ENCODE measurements around the gene PPP1R9A.

PPP1R9A gene

DNA sequence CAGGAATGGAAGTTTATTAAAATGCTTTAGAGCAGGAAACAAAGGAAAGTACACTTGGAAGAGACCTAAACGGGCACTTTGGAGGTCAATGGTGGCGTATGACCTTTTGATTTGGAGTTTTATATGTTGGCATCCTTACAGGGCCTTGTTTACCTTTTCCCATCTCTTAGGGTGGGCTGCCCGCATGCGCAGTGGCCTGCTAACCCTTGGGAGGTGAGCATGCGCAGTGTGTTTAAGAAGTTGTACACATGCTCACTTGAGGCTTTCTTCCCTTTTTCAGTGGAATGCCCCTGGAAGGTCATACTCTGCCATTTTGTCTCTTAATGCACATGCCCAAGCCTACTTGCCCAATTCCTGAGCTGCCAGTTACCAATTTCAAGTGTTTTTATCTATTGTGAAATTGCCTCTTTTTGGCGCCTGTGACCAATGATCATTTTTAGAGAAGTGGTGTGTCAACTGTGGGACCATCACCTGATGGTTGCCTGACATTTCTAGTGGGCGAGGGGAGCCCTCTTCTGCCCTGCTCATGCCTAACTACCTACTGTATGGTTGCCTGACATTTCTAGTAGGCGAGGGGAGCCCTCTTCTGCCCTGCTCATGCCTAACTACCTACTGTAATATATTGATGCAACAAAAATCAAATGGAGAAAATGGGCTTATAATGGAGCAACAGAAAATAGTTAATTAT is 138.0 kb downstream of the PPP1R9A start:
- DNase-seq (ENCODE audit: low read depth): peak; percentile 21
- no peak overlapping the region for H3K4me3 ChIP-seq (replicated peaks; ENCODE audit: low read depth, low read length)
- TF ChIP-seq, protein P1, sequence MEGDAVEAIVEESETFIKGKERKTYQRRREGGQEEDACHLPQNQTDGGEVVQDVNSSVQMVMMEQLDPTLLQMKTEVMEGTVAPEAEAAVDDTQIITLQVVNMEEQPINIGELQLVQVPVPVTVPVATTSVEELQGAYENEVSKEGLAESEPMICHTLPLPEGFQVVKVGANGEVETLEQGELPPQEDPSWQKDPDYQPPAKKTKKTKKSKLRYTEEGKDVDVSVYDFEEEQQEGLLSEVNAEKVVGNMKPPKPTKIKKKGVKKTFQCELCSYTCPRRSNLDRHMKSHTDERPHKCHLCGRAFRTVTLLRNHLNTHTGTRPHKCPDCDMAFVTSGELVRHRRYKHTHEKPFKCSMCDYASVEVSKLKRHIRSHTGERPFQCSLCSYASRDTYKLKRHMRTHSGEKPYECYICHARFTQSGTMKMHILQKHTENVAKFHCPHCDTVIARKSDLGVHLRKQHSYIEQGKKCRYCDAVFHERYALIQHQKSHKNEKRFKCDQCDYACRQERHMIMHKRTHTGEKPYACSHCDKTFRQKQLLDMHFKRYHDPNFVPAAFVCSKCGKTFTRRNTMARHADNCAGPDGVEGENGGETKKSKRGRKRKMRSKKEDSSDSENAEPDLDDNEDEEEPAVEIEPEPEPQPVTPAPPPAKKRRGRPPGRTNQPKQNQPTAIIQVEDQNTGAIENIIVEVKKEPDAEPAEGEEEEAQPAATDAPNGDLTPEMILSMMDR (IDR thresholded peaks at IDR 0.05; ENCODE audit: low read length, missing control alignments): no peak

DNA sequence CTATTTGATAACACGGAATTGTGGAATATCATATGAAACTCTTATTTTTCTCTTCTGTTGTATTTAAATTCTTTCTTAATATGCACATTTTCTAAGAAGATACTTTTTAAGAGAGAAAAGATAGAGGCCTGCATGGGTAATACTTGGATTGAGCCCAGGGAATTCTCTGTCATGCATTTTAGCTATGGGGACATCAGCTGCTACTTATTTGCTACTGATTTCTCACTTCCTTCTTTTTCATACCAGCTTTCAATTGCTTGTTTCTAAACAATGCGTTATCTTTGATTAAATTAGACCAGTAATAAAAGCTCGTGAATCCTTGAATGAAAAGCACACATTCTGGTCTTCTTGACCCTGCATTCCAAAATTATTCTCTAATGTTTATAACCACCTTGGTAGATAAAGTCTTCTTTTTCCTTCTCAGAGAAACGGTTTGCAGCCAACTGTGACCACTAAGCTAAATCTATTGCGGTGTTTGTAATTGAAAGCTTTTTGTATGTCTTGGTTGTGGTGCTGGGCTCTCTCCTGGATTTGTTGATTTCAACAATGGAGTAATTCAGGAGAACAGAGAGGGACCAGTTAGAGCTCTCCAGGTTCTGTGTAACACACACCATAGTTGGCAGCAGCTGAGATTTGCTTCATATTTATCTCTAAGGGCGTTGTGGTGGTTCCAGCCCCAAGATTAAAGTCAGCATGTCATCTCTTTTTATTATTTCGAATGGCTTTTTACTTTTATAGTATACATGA is 139.3 kb downstream of the PPP1R9A start:
- TF ChIP-seq, protein P1 (IDR thresholded peaks at IDR 0.05; ENCODE audit: low read length, missing control alignments): no peak
- no peak for DNase-seq (ENCODE audit: low read depth)
- no peak overlapping the region for H3K4me3 ChIP-seq (replicated peaks; ENCODE audit: low read depth, low read length)

DNA sequence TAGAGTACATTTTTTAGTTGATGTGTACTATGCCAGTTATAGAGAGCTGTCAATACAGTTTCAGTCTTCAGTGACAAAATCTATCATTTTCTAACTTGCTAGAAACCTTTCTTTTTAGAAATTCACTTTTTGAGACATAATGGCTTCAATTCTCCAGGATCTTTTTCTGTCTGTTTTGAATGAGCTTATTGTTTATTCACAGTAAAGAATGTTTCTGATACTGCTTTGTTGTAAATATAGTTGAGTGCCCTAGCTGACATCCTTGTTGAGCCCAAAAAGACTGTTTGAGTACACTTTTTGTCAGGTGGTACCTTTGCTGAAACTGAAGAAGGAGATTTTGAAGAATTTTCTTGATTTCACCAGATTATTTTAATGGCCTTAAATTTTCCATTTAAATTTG is 139.9 kb downstream of the PPP1R9A start:
- H3K4me3 ChIP-seq (replicated peaks; ENCODE audit: low read depth, low read length): no peak overlapping the region
- no peak for DNase-seq (ENCODE audit: low read depth)
- TF ChIP-seq, protein P1 (IDR thresholded peaks at IDR 0.05; ENCODE audit: low read length, missing control alignments): no peak

DNA sequence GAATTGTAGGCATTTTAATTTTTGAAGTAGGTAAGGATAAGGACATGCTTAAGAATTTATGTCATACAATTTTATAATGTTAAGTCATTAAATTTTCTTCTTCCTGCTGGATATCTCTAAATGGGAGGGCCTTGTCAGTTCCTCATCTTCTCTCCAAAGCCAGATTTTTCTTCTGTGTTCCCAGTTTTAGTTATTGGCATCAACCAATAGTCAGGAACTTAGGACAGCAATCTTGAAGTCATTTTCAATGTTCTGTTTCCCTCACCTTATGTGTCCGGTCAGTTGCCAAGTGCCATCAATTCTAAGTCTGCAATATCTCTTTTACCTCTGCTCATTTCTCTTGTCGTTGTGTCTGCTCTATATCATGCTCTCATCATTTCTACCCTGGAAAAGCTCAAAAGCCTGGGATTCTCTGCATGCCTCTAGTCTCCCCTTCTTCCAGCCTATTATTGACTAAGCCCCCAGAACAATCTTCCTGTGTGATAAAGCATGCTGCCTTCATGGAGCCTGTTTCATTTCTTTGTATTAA is 145.2 kb downstream of the PPP1R9A start:
- no peak overlapping the region for H3K4me3 ChIP-seq (replicated peaks; ENCODE audit: low read depth, low read length)
- no peak for DNase-seq (ENCODE audit: low read depth)
- TF ChIP-seq, protein P1 (IDR thresholded peaks at IDR 0.05; ENCODE audit: low read length, missing control alignments): no peak

DNA sequence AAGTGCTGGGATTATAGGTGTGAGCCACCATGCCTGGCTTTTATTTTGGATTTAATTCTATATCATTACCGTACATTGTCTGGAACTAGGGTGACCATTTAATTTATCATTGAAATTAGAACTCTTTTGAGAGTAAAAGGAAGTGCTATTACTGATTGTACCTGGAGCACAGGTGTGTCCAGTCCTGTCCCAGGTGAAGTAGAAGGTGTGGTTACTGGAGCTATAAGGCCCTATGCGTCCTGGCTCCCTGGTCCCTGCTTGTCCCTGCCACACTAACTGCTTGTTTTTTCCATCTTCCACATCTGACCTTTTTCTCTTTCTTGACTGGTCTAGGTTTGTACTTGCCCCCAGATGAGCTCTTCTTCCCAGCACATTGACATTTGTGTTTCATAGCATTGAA is 147.0 kb downstream of the PPP1R9A start:
- DNase-seq (ENCODE audit: low read depth): no peak
- TF ChIP-seq, protein P1 (IDR thresholded peaks at IDR 0.05; ENCODE audit: low read length, missing control alignments): no peak

DNA sequence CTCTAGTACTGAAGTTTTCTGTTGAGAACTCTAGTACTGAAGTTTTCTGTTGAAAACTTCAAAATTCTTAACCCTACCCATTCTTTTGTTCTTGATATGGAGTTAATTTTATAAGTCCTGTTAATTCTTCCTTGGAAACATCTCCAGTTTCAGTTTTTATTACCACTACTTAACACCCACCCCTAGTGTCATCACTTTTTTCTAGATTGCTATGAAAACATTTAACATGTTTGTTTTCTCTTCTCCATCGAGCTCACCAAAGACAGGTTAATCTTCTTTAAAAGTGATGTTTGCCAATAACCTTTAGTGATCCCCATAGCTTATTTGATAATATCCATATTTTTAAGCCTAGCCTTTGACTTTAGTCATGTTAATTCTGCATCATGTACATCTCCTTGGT is 147.9 kb downstream of the PPP1R9A start:
- DNase-seq (ENCODE audit: low read depth): no peak
- no peak overlapping the region for H3K4me3 ChIP-seq (replicated peaks; ENCODE audit: low read depth, low read length)
- TF ChIP-seq, protein P1 (IDR thresholded peaks at IDR 0.05; ENCODE audit: low read length, missing control alignments): no peak

More for the DNA sequence above, 147.0 kb downstream of the PPP1R9A start:
- no peak overlapping the region for H3K4me3 ChIP-seq (replicated peaks; ENCODE audit: low read depth, low read length)

Data from fibroblast of pulmonary artery (primary cell).